GM19463 (cell line): ENCODE measurements around the gene CNTN4.
"Not testable (repeated sequence)": the region's sequence is repeated elsewhere in the genome, so short reads cannot be mapped to it uniquely, and the experiment has no call there.

Source experiments
- ATAC-seq: cut with Tn5 transposase; IDR thresholded peaks from one replicate; pipeline ENCODE4 v1.9.1; 2021; ENCODE audit warnings: mild to moderate bottlenecking, moderate library complexity; ENCODE audit not compliant: unreplicated experiment

The CNTN4 gene

GRCh38 chr3:2945121-2945520 is 846.5 kb downstream of the CNTN4 start:
- ATAC-seq: no peak

- ATAC-seq: no peak
Observed at GRCh38 chr3:2947536-2947935, 848.9 kb downstream of the CNTN4 start.

- no peak for ATAC-seq
Observed at GRCh38 chr3:2948882-2949281, 850.2 kb downstream of the CNTN4 start.

- ATAC-seq: no peak
Observed at GRCh38 chr3:2950159-2950558, 851.5 kb downstream of the CNTN4 start.

- no peak for ATAC-seq
Observed at GRCh38 chr3:2957115-2957514, 858.4 kb downstream of the CNTN4 start.

- no peak for ATAC-seq
Observed at GRCh38 chr3:2958551-2958950, 859.9 kb downstream of the CNTN4 start.

GRCh38 chr3:2961576-2961975 is 862.9 kb downstream of the CNTN4 start:
- ATAC-seq: no peak

- ATAC-seq: no peak
Observed at GRCh38 chr3:2967871-2968270, 869.2 kb downstream of the CNTN4 start.

- no peak for ATAC-seq
Observed at GRCh38 chr3:2968475-2968874, 869.8 kb downstream of the CNTN4 start.

- no peak for ATAC-seq
Observed at GRCh38 chr3:2976212-2976611, 877.5 kb downstream of the CNTN4 start.

- no peak for ATAC-seq
Observed at GRCh38 chr3:2976796-2977195, 878.1 kb downstream of the CNTN4 start.

GRCh38 chr3:2978977-2979732 is 880.5 kb downstream of the CNTN4 start:
- no peak for ATAC-seq

- ATAC-seq: no peak
Observed at GRCh38 chr3:2984005-2984830, 885.6 kb downstream of the CNTN4 start.

- ATAC-seq: no peak
Observed at GRCh38 chr3:2984831-2985220, 886.2 kb downstream of the CNTN4 start.

GRCh38 chr3:2985479-2985878 is 886.8 kb downstream of the CNTN4 start:
- ATAC-seq: no peak

- no peak for ATAC-seq
Observed at GRCh38 chr3:2992534-2992933, 893.9 kb downstream of the CNTN4 start.

- not testable (repeated sequence) for ATAC-seq
Observed at GRCh38 chr3:2993130-2993529, 894.5 kb downstream of the CNTN4 start.

GRCh38 chr3:2993736-2994135 is 895.1 kb downstream of the CNTN4 start:
- no peak for ATAC-seq

GRCh38 chr3:2995195-2995594 is 896.5 kb downstream of the CNTN4 start:
- ATAC-seq: no peak

GRCh38 chr3:3005146-3005744 is 906.6 kb downstream of the CNTN4 start:
- ATAC-seq: no peak

GRCh38 chr3:3013317-3014052 is 914.8 kb downstream of the CNTN4 start:
- no peak for ATAC-seq
